Hypothalamus (tissue), 51 donors: ENCODE results near the gene RFESD.
"Not testable (repeated sequence)": the region's sequence is repeated elsewhere in the genome, so short reads cannot be mapped to it uniquely, and the experiment has no call there.

Experiments
- DNase-seq, 51 donors: peaks; one replicate each; lab custom pipeline; 2025; lab: John Stamatoyannopoulos, UW

The RFESD gene

GRCh38 chr5:95706196-95706595, 59.6 kb downstream of the RFESD start:
- not testable (repeated sequence) for DNase-seq

GRCh38 chr5:95707055-95707454, 60.5 kb downstream of the RFESD start:
- DNase-seq, result no peak
